H9 (cell line): ENCODE results near the gene RAP1GAP2. TPM values are rescaled to one million over a fixed set of nuclear protein-coding genes. Genes with fewer than 3 reads are reported as not detected.

ENCODE experiments used
- DNase-seq: peaks from one replicate; pipeline ENCODE4 v3.0.0-alpha.2; 2017
- H2AFZ ChIP-seq: one replicate; pipeline ENCODE4 v1.6.1; 2013; ENCODE audit warnings: mild to moderate bottlenecking, low read length, control low read depth, moderate library complexity
- H2AK5ac ChIP-seq: 2 replicates; pipeline ENCODE4 v1.6.1; 2013; ENCODE audit warnings: low read length, control low read depth, mixed read lengths; ENCODE audit not compliant: insufficient read length
- H2BK120ac ChIP-seq: one replicate; pipeline ENCODE4 v1.6.1; 2013; ENCODE audit warnings: low read depth, mild to moderate bottlenecking, low read length, control low read depth, inconsistent platforms; ENCODE audit not compliant: poor library complexity, severe bottlenecking
- H2BK12ac ChIP-seq: 2 replicates; pipeline ENCODE4 v1.6.1; 2013; ENCODE audit warnings: low read length, control low read depth, mixed read lengths, low read depth; ENCODE audit not compliant: insufficient read length
- H2BK15ac ChIP-seq: 2 replicates; pipeline ENCODE4 v1.6.1; 2013; ENCODE audit warnings: low read depth, low read length, control low read depth
- H2BK20ac ChIP-seq: one replicate; pipeline ENCODE4 v1.6.1; 2013; ENCODE audit warnings: low read depth, mild to moderate bottlenecking, low read length, control low read depth, inconsistent platforms; ENCODE audit not compliant: poor library complexity, severe bottlenecking
- H2BK5ac ChIP-seq: 2 replicates; pipeline ENCODE4 v1.6.1; 2013; ENCODE audit warnings: low read length, control low read depth, mixed read lengths; ENCODE audit not compliant: insufficient read length
- H3K14ac ChIP-seq: 2 replicates; pipeline ENCODE4 v1.6.1; 2013; ENCODE audit warnings: low read length, control low read depth; ENCODE audit not compliant: insufficient read depth
- H3K18ac ChIP-seq: 2 replicates; pipeline ENCODE4 v1.6.1; 2013; ENCODE audit warnings: low read depth, mild to moderate bottlenecking, mixed read lengths, low read length, control low read depth; ENCODE audit not compliant: insufficient read length
- H3K23ac ChIP-seq: 2 replicates; pipeline ENCODE4 v1.6.1; 2013; ENCODE audit warnings: low read length, control low read depth, mixed read lengths, low read depth; ENCODE audit not compliant: insufficient read length
- H3K23me2 ChIP-seq: 2 replicates; pipeline ENCODE4 v1.6.1; 2013; ENCODE audit warnings: low read depth, mild to moderate bottlenecking, mixed read lengths, low read length, control low read depth; ENCODE audit not compliant: insufficient read length, poor library complexity, severe bottlenecking
- H3K27ac ChIP-seq: 2 replicates; pipeline ENCODE4 v1.5.1; 2013; ENCODE audit warnings: low read length, control low read depth, mixed read lengths, low read depth; ENCODE audit not compliant: insufficient read length
- H3K27me3 ChIP-seq: 2 replicates; pipeline ENCODE4 v1.6.1; 2013; ENCODE audit warnings: low read length, control low read depth, inconsistent platforms; ENCODE audit not compliant: insufficient read depth
- H3K4ac ChIP-seq: 2 replicates; pipeline ENCODE4 v1.6.1; 2013; ENCODE audit warnings: low read depth, mild to moderate bottlenecking, control low read depth, inconsistent platforms, low read length, moderate library complexity
- H3K4me1 ChIP-seq: 2 replicates; pipeline ENCODE4 v1.6.1; 2013; ENCODE audit warnings: low read length, control low read depth, inconsistent platforms; ENCODE audit not compliant: insufficient read depth
- H3K4me2 ChIP-seq: 2 replicates; pipeline ENCODE4 v1.6.1; 2013; ENCODE audit warnings: low read length, control low read depth, mixed read lengths; ENCODE audit not compliant: insufficient read length, insufficient read depth
- H3K56ac ChIP-seq: 2 replicates; pipeline ENCODE4 v1.6.1; 2013; ENCODE audit warnings: low read depth, mild to moderate bottlenecking, mixed read lengths, low read length, control low read depth; ENCODE audit not compliant: insufficient read length
- H3K79me1 ChIP-seq: 2 replicates; pipeline ENCODE4 v1.6.1; 2013; ENCODE audit warnings: low read depth, mild to moderate bottlenecking, moderate library complexity, low read length, control low read depth, inconsistent platforms; ENCODE audit not compliant: insufficient read depth, poor library complexity, severe bottlenecking
- H3K79me2 ChIP-seq: 2 replicates; pipeline ENCODE4 v1.6.1; 2013; ENCODE audit warnings: low read length, control low read depth, inconsistent platforms; ENCODE audit not compliant: insufficient read depth
- H3K9ac ChIP-seq: 2 replicates; pipeline ENCODE4 v1.6.1; 2013; ENCODE audit warnings: low read length, control low read depth, mixed read lengths; ENCODE audit not compliant: insufficient read length; ENCODE audit errors: extremely low read depth
- H3K9me3 ChIP-seq: one replicate; pipeline ENCODE4 v1.6.1; 2013; ENCODE audit warnings: low read depth, low read length, inconsistent platforms; ENCODE audit not compliant: control insufficient read depth
- H3T11ph ChIP-seq: one replicate; pipeline ENCODE4 v1.6.1; 2013; ENCODE audit warnings: mild to moderate bottlenecking, low read length, control low read depth, inconsistent platforms
- H4K20me1 ChIP-seq: one replicate; pipeline ENCODE4 v1.6.1; 2013; ENCODE audit not compliant: control insufficient read depth, insufficient read length, insufficient read depth
- H4K5ac ChIP-seq: 2 replicates; pipeline ENCODE4 v1.6.1; 2013; ENCODE audit warnings: low read depth, mild to moderate bottlenecking, mixed read lengths, low read length, control low read depth; ENCODE audit not compliant: insufficient read length
- H4K8ac ChIP-seq: replicated peaks from 2 replicates; pipeline ENCODE4 v1.6.1; 2013; ENCODE audit warnings: low read length, control low read depth, mixed read lengths, low read depth; ENCODE audit not compliant: insufficient read length
- H4K91ac ChIP-seq: 2 replicates; pipeline ENCODE4 v1.6.1; 2013; ENCODE audit warnings: low read depth, mild to moderate bottlenecking, moderate library complexity, mixed read lengths, low read length, control low read depth; ENCODE audit not compliant: insufficient read length
- H3K27ac Mint-ChIP-seq, 3 experiments: 2 replicates in 2 of 3; 3 replicates in 1 of 3; pipeline ENCODE4 v1.8.0; 2020 to 2021; ENCODE audit warnings: mixed read lengths in 3 of 3, mild to moderate bottlenecking in 1 of 3, moderate library complexity in 1 of 3
- H3K27me3 Mint-ChIP-seq: 2 replicates; pipeline ENCODE4 v1.8.0; 2021; ENCODE audit warnings: low read depth, mild to moderate bottlenecking, moderate library complexity, mixed read lengths
- H3K36me3 Mint-ChIP-seq, 3 experiments: 2 replicates in 2 of 3; 3 replicates in 1 of 3; pipeline ENCODE4 v1.8.0; 2020 to 2021; ENCODE audit warnings: low read depth in 3 of 3, mixed read lengths in 3 of 3; ENCODE audit not compliant: insufficient read depth in 1 of 3
- H3K4me1 Mint-ChIP-seq, 2 experiments: 2 replicates each; pipeline ENCODE4 v1.8.0; 2020; ENCODE audit warnings: mixed read lengths in 2 of 2
- H3K4me3 Mint-ChIP-seq, 2 experiments: 2 replicates in 1 of 2; 3 replicates in 1 of 2; pipeline ENCODE4 v1.8.0; 2020 to 2021; ENCODE audit warnings: mild to moderate bottlenecking in 2 of 2, mixed read lengths in 2 of 2, moderate library complexity in 1 of 2
- H3K9me3 Mint-ChIP-seq, 2 experiments: 2 replicates in 1 of 2; 3 replicates in 1 of 2; pipeline ENCODE4 v1.8.0; 2020; ENCODE audit warnings: mild to moderate bottlenecking in 2 of 2, mixed read lengths in 2 of 2, moderate library complexity in 1 of 2
- WGBS: extraction: QIAGEN DNeasy Blood & Tissue Kit; methylation state at CpG from one replicate; pipeline ENCODE4 v1.1.7; 2013; ENCODE audit warnings: missing lambda C conversion rate, low lambda C conversion rate, mixed read lengths; ENCODE audit not compliant: insufficient read length; ENCODE audit errors: extremely low coverage; 5-methylcytosine and 5-hydroxymethylcytosine counted together
- total RNA-seq: library from RNA; stranded (reverse); gene quantifications from 2 replicates; pipeline ENCODE4 v1.2.1, GENCODE V29; 2021
- TF ChIP-seq, protein P1 (sequence below): fragments of 200-600 bp; sonication (generic); conservative IDR thresholded peaks from 3 replicates; pipeline ENCODE4 v1.8.0; 2021; ENCODE audit warnings: antibody characterized with exemption, mild to moderate bottlenecking

RAP1GAP2 gene
- total RNA-seq, 1 experiment from 2014 or later: 33.8 TPM

DNA sequence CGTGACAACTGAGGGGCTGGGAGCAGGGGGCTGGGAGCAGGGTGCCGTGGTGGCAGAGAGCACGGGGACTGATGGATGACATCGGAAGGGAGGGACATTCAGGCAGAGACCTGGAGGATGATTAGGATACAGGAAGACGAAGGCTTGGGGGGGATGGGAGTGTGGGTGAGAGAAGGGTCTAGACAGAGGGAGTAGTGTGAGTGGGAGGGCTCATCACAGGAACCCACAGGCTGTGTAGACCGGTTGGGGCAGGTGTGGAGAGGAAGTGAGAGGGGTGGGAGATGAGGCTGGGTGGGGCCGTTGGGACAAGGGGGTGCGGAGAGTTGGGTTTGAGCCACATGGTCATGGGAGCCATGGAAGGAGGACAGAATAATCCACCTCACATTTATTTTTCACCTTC is 83.8 kb downstream of the RAP1GAP2 start:
- no peak overlapping the region for H3K14ac ChIP-seq
- no peak overlapping the region for H2AK5ac ChIP-seq
- Mint-ChIP-seq H3K36me3 (peaks cover 0 to 14% (median 8%) of the 10 kb centered on the region in 3 experiments; a peak in 4 of 7 replicates), H3K27me3 (no peaks in the 10 kb centered on the region; the same call in 1 of the 2 replicates), H3K27ac (peak overlapping the region; percentile 23 to 79 (median 62); a peak in 5 of 7 replicates), H3K4me1 (peaks cover 49 to 58% of the 10 kb centered on the region in 2 experiments), H3K4me3 (no peak overlapping the region), H3K9me3 (no peaks in the 10 kb centered on the region; a peak in 1 of 5 replicates)
- no peak overlapping the region for H3K4me2 ChIP-seq
- no peak overlapping the region for H3K18ac ChIP-seq
- no peak overlapping the region for H3K4ac ChIP-seq
- no peak overlapping the region for H3K9ac ChIP-seq
- H2BK20ac ChIP-seq: no peak overlapping the region
- peaks cover 4% of the 10 kb centered on the region; the same call in 1 of the 2 replicates for H3K4me1 ChIP-seq
- WGBS: no CpG with 5 or more reads among the region's 8 CpGs
- H3K79me2 ChIP-seq: no peaks in the 10 kb centered on the region; the same call in 1 of the 2 replicates
- no peak overlapping the region for H2BK5ac ChIP-seq
- H3K27ac ChIP-seq: no peak overlapping the region
- TF ChIP-seq, protein P1, sequence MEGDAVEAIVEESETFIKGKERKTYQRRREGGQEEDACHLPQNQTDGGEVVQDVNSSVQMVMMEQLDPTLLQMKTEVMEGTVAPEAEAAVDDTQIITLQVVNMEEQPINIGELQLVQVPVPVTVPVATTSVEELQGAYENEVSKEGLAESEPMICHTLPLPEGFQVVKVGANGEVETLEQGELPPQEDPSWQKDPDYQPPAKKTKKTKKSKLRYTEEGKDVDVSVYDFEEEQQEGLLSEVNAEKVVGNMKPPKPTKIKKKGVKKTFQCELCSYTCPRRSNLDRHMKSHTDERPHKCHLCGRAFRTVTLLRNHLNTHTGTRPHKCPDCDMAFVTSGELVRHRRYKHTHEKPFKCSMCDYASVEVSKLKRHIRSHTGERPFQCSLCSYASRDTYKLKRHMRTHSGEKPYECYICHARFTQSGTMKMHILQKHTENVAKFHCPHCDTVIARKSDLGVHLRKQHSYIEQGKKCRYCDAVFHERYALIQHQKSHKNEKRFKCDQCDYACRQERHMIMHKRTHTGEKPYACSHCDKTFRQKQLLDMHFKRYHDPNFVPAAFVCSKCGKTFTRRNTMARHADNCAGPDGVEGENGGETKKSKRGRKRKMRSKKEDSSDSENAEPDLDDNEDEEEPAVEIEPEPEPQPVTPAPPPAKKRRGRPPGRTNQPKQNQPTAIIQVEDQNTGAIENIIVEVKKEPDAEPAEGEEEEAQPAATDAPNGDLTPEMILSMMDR: no peak
- H4K5ac ChIP-seq: no peak overlapping the region
- no peak overlapping the region for H3K56ac ChIP-seq
- no peak for DNase-seq
- H2BK120ac ChIP-seq: no peak overlapping the region
- H3K23me2 ChIP-seq: no peaks in the 10 kb centered on the region
- no peak overlapping the region for H3T11ph ChIP-seq
- no peaks in the 10 kb centered on the region for H3K27me3 ChIP-seq
- no peak overlapping the region for H2BK15ac ChIP-seq
- H3K79me1 ChIP-seq: no peaks in the 10 kb centered on the region
- no peaks in the 10 kb centered on the region for H4K20me1 ChIP-seq
- H4K91ac ChIP-seq: no peak overlapping the region
- H3K23ac ChIP-seq: no peak overlapping the region
- H3K9me3 ChIP-seq: no peaks in the 10 kb centered on the region
- H2BK12ac ChIP-seq: no peak overlapping the region
- no peak overlapping the region for H2AFZ ChIP-seq
- no peak overlapping the region for H4K8ac ChIP-seq
